Right renal pelvis (tissue), 4 donors: Measurements from ENCODE around the gene ZNF644. TPM values are rescaled to one million over a fixed set of nuclear protein-coding genes. Genes with fewer than 3 reads are reported as not detected.

Experiments
- DNase-seq, 4 donors: peaks; one replicate each; pipeline ENCODE4 v3.0.0-alpha.2; 2013; ENCODE audit warnings: low read depth in 4 of 4, low spot score in 3 of 4, missing footprints in 1 of 4
- polyA plus RNA-seq, 4 donors: library from polyadenylated mRNA; unstranded; fragments of 120-200 nt; gene quantifications; one replicate each; pipeline ENCODE4 v1.2.1, GENCODE V29; 2013; ENCODE audit not compliant: insufficient read length in 4 of 4

The ZNF644 gene
- polyA plus RNA-seq, 4 donors: 62.0 to 78.5 (median 75.6) TPM

GRCh38 chr1:90876101-90876500, 145.7 kb downstream of the ZNF644 start:
- DNase-seq: no peak
